ENCODE results near the gene SNRNP25.

The SNRNP25 gene

DNA sequence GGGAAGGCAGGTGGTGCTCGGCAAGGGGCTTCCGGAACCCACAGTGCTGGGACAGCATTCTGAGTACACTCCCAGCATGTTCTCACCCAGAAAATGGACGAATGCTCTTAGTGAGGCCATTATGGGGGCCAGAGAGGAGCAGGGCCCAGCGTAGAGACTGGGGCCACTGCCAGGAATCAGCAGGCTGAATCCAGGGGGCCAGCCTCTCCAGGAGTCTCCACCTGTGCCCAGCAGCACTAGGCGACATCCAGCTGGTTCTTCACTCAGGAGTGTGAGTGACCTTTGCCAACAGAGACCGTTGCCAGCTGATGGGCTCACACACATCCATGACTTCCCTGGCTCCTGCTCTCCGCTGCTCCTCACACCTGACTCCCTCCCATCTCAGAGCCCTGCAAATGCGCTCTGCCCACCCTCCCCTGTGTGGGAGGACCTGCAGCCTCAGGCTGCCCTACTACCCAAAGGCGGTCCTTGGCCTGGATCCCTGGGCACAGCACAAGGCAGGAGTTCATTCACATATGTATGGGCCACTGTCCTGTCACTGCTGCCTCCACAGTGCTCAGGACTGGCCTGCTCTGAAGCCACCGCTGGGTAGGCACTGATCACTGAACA, 13.7 kb downstream of the SNRNP25 start:
- TF ChIP-seq, protein P1, sequence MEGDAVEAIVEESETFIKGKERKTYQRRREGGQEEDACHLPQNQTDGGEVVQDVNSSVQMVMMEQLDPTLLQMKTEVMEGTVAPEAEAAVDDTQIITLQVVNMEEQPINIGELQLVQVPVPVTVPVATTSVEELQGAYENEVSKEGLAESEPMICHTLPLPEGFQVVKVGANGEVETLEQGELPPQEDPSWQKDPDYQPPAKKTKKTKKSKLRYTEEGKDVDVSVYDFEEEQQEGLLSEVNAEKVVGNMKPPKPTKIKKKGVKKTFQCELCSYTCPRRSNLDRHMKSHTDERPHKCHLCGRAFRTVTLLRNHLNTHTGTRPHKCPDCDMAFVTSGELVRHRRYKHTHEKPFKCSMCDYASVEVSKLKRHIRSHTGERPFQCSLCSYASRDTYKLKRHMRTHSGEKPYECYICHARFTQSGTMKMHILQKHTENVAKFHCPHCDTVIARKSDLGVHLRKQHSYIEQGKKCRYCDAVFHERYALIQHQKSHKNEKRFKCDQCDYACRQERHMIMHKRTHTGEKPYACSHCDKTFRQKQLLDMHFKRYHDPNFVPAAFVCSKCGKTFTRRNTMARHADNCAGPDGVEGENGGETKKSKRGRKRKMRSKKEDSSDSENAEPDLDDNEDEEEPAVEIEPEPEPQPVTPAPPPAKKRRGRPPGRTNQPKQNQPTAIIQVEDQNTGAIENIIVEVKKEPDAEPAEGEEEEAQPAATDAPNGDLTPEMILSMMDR (IDR thresholded peaks at IDR 0.05; ENCODE audit: low read depth, low read length): no peak
- no peak overlapping the region for H3K4me3 ChIP-seq (ENCODE audit: low read depth, low read length)

DNA sequence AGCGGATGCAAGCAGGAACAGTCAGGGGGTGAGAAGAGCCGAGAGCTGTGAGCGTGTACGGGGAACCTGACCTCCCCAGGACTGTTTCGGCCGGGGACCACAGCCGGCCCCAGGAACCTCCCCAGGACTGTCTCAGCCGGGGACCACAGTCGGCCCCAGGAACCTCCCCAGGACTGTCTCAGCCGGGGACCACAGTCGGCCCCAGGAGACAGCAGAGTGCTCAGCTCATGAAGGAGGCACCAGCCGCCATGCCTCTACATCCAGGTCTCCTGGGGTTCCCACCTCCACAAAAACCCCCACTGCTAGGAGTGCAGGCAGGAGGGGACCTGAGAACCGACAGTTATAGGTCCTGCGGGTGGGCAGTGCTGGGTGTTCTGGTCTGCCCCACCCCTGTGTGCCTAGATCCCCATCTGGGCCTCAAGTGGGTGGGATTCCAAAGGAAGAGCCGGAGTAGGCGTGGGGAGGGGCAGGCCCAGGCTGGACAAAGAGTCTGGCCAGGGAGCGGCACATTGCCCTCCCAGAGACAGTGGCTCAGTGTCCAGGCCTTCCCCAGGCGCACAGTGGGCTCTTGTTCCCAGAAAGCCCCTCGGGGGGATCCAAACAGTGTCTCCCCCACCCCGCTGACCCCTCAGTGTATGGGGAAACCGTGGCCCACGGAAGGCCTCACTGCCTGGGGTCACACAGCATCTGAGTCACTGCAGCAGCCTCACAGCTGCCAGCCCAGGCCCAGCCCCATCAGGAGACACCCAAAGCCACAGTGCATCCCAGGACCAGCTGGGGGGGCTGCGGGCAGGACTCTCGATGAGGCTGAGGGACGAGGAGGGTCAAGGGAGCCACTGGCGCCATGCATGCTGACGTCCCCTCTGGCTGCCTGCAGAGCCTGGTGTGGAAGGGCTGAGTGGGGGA, 14.5 kb downstream of the SNRNP25 start:
- no peak overlapping the region for H3K4me3 ChIP-seq (ENCODE audit: low read depth, low read length)

DNA sequence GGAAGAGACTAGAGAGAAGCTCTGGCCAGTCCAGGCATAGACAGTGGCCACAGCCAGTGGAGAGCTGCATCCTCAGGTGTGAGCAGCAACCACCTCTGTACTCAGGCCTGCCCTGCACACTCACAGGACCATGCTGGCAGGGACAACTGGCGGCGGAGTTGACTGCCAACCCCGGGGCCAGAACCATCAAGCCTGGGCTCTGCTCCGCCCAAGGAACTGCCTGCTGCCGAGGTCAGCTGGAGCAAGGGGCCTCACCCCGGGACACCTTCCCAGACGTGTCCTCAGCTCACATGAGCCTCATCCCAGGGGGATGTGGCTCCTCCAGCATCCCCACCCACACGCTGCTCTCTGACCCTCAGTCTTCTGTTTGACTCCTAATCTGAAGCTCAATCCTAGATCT, 15.6 kb downstream of the SNRNP25 start:
- H3K4me3 ChIP-seq (ENCODE audit: low read depth, low read length): no peak overlapping the region

More for the DNA sequence above, 14.5 kb downstream of the SNRNP25 start:
- TF ChIP-seq, protein P1 (IDR thresholded peaks at IDR 0.05; ENCODE audit: low read depth, low read length): no peak

DNA sequence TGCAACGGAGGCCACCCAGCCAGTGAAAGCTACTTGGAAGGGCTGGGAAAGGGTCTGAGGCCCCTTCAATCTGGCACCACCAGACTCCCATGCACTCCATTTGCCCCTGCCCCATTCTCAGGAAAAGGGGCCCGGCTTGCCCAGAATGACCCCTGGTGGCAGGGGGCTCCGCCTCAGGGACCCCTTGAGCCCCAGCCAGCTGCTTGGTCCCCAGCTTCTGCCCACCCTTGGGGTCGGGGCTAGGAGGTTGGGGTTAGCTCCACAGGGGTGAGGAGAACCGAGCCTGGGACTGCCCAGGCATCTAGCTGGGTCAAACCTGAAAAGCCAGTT, 17.5 kb downstream of the SNRNP25 start:
- H3K4me3 ChIP-seq (ENCODE audit: low read depth, low read length): peak overlapping the region; percentile 62
- TF ChIP-seq, protein P1 (IDR thresholded peaks at IDR 0.05; ENCODE audit: low read depth, low read length): no peak

More for the DNA sequence above, 15.6 kb downstream of the SNRNP25 start:
- TF ChIP-seq, protein P1 (IDR thresholded peaks at IDR 0.05; ENCODE audit: low read depth, low read length): no peak

DNA sequence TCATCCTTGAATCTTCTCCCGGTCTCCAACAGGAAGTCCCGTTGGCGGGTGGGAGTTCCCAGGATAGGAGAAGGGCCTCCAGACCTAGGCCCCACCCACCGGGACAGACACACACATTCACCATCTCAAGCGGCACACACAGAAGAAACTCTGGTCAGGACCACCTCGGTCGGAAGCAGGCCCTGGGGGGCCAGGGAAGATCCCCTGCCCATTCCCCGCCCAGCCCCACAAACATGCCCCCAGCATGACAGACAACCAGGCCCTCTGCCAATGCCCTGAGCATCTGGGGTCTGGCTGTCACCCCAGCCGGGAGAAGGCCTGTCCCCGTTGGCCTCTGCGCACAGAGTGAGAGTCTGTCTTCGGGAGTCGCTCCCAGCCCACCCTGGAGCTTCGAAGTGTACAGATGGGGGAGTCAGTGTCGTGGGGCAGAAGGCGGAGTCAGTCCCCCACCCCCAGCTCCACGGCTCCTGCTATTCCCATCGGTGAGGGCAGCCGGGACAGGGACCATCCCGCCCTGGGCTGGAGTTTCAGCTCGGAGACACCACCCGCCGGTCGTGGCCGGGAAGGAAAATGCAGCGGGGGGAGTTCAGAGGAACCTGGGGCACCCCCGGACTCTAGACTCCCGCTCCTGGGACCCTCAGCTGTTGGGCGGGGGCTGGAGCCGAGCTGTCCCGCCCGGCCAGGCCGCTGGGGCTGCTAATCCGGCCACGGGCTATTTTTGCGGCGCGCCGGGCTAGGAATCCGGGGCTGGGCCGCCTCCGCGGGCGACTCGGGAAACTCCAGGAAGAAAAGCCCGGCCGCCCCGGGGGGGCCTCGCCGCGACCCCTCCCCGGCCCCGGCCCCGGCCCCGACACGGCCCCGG, 18.1 kb downstream of the SNRNP25 start:
- peak overlapping the region; percentile 62 for H3K4me3 ChIP-seq (ENCODE audit: low read depth, low read length)
- TF ChIP-seq, protein P1 (IDR thresholded peaks at IDR 0.05; ENCODE audit: low read depth, low read length): no peak

DNA sequence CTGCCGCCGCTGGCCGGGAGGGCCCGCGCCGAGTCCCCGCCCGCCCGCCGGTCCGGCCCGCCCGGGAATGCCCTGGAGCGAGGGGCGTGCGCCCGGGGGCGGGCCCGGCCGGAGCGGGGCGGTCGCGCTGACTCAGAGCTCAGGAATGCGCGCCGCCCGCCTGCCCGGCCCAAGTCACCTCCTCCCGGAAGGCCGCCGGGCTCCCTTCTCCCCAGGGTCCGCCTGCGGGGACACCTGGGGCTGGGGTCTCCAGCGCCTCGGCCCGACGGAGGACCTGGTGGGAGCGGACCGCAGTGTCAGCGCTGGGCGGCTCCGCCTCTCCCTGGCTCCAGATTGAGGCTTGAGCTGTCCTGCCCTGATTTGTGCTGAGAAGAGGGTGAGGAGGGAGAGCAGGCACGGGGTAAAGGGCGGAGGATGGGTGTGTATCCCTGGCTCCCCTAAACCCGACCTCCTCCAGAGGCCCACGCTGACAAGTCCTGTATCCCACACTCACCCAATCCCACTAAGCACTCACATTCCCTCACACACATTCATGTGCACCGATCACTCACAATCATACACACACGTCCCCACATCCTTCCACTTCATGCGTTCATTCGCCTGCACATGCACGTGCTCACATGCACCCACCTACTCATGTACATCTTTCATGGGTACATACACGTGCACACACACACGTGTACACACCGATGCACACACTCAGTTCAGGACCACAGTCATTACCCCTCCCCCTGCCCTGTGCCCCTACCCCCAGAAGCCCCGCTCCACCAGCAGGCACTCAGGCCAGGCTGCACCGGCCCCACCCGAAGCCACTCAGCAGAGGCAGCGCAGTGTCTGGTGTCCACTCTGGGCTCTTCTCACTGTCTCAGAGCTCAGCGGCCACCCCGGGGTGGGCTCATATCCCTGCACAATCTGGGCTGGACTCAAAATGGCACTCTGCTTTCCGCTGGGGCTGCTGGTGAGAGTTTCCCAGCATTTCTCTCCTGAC, 19.2 kb downstream of the SNRNP25 start, which contains the start of gene RHBDF1:
TSS of gene RHBDF1 (minus strand) at position 71 of the 988 bp plus-strand sequence. CDS start 7,616 bp downstream, outside the sequence.
- TF ChIP-seq, protein P1 (IDR thresholded peaks at IDR 0.05; ENCODE audit: low read depth, low read length): no peak
- H3K4me3 ChIP-seq (ENCODE audit: low read depth, low read length): peak within 1 kb of the TSS; percentile 62

Data from WI38 (cell line).